Rectal smooth muscle tissue (tissue), 1 donor: ENCODE measurements around the gene UBE2O.

Experiments
- H3K27ac ChIP-seq: one replicate; pipeline ENCODE4 v1.7.0; 2013; ENCODE audit warnings: low read depth, low read length, inconsistent platforms
- H3K27me3 ChIP-seq: one replicate; pipeline ENCODE4 v1.7.0; 2013; ENCODE audit warnings: low read length; ENCODE audit not compliant: control insufficient read depth, insufficient read depth
- H3K36me3 ChIP-seq: one replicate; pipeline ENCODE4 v1.7.0; 2013; ENCODE audit warnings: low read length; ENCODE audit not compliant: control insufficient read depth, insufficient read depth
- H3K4me1 ChIP-seq: one replicate; pipeline ENCODE4 v1.7.0; 2013; ENCODE audit warnings: low read length; ENCODE audit not compliant: control insufficient read depth, insufficient read depth
- H3K4me3 ChIP-seq: one replicate; pipeline ENCODE4 v1.7.0; 2013; ENCODE audit warnings: low read length
- H3K9ac ChIP-seq: one replicate; pipeline ENCODE4 v1.7.0; 2013; ENCODE audit warnings: low read length

The UBE2O gene

GRCh38 chr17:76408037-76408849 lies 44.7 kb downstream of the UBE2O start:
- H3K27me3 ChIP-seq: no peaks in the 10 kb centered on the region
- H3K36me3 ChIP-seq: peaks cover 8% of the 10 kb centered on the region
- no peak overlapping the region for H3K27ac ChIP-seq
- H3K9ac ChIP-seq: no peak overlapping the region
- no peaks in the 10 kb centered on the region for H3K4me1 ChIP-seq
- no peak overlapping the region for H3K4me3 ChIP-seq

GRCh38 chr17:76407509-76407908 lies 45.4 kb downstream of the UBE2O start:
- no peaks in the 10 kb centered on the region for H3K27me3 ChIP-seq
- no peak overlapping the region for H3K27ac ChIP-seq
- no peak overlapping the region for H3K4me3 ChIP-seq
- H3K4me1 ChIP-seq: no peaks in the 10 kb centered on the region
- peaks cover 9% of the 10 kb centered on the region for H3K36me3 ChIP-seq
- H3K9ac ChIP-seq: no peak overlapping the region

GRCh38 chr17:76405967-76406647 lies 46.8 kb downstream of the UBE2O start:
- Histone ChIP-seq H3K9ac (no peak overlapping the region), H3K27me3 (no peaks in the 10 kb centered on the region), H3K4me1 (no peaks in the 10 kb centered on the region), H3K4me3 (no peak overlapping the region), H3K36me3 (peaks cover 17% of the 10 kb centered on the region), H3K27ac (no peak overlapping the region)

- Histone ChIP-seq H3K27ac (no peak overlapping the region), H3K4me3 (no peak overlapping the region), H3K36me3 (peaks cover 20% of the 10 kb centered on the region), H3K9ac (no peak overlapping the region), H3K27me3 (no peaks in the 10 kb centered on the region), H3K4me1 (no peaks in the 10 kb centered on the region)
These were observed 47.4 kb downstream of the UBE2O start for GRCh38 chr17:76405607-76405966.

- Histone ChIP-seq H3K36me3 (peaks cover 20% of the 10 kb centered on the region), H3K4me3 (no peak overlapping the region), H3K27ac (no peak overlapping the region), H3K4me1 (no peaks in the 10 kb centered on the region), H3K27me3 (no peaks in the 10 kb centered on the region), H3K9ac (no peak overlapping the region)
These were observed 47.9 kb downstream of the UBE2O start for GRCh38 chr17:76404976-76405563.

GRCh38 chr17:76404256-76404655 lies 48.7 kb downstream of the UBE2O start:
- no peak overlapping the region for H3K27ac ChIP-seq
- H3K4me3 ChIP-seq: no peak overlapping the region
- no peak overlapping the region for H3K9ac ChIP-seq
- H3K27me3 ChIP-seq: no peaks in the 10 kb centered on the region
- H3K36me3 ChIP-seq: peaks cover 22% of the 10 kb centered on the region
- no peaks in the 10 kb centered on the region for H3K4me1 ChIP-seq

- Histone ChIP-seq H3K4me1 (no peaks in the 10 kb centered on the region), H3K27me3 (no peaks in the 10 kb centered on the region), H3K4me3 (no peak overlapping the region), H3K27ac (no peak overlapping the region), H3K9ac (no peak overlapping the region), H3K36me3 (peaks cover 35% of the 10 kb centered on the region)
These were observed 50.2 kb downstream of the UBE2O start for GRCh38 chr17:76402711-76403110.

GRCh38 chr17:76399175-76400172 lies 53.5 kb downstream of the UBE2O start:
- Histone ChIP-seq H3K9ac (no peak overlapping the region), H3K27me3 (no peaks in the 10 kb centered on the region), H3K36me3 (peaks cover 46% of the 10 kb centered on the region), H3K27ac (no peak overlapping the region), H3K4me1 (no peaks in the 10 kb centered on the region), H3K4me3 (no peak overlapping the region)

- Histone ChIP-seq H3K36me3 (peaks cover 42% of the 10 kb centered on the region), H3K27me3 (no peaks in the 10 kb centered on the region), H3K9ac (no peak overlapping the region), H3K4me1 (no peaks in the 10 kb centered on the region), H3K27ac (no peak overlapping the region), H3K4me3 (no peak overlapping the region)
These were observed 54.3 kb downstream of the UBE2O start for GRCh38 chr17:76398523-76399174.

- H3K27me3 ChIP-seq: no peaks in the 10 kb centered on the region
- no peak overlapping the region for H3K27ac ChIP-seq
- H3K9ac ChIP-seq: no peak overlapping the region
- H3K4me3 ChIP-seq: no peak overlapping the region
- H3K36me3 ChIP-seq: peaks cover 42% of the 10 kb centered on the region
- no peaks in the 10 kb centered on the region for H3K4me1 ChIP-seq
These were observed 55.0 kb downstream of the UBE2O start for GRCh38 chr17:76397687-76398522.

GRCh38 chr17:76397184-76397583 lies 55.8 kb downstream of the UBE2O start:
- H3K27me3 ChIP-seq: no peaks in the 10 kb centered on the region
- H3K36me3 ChIP-seq: peaks cover 38% of the 10 kb centered on the region
- no peak overlapping the region for H3K4me3 ChIP-seq
- no peak overlapping the region for H3K27ac ChIP-seq
- no peaks in the 10 kb centered on the region for H3K4me1 ChIP-seq
- H3K9ac ChIP-seq: no peak overlapping the region
